T-cell (primary cell): Measurements from ENCODE around the gene PDE4B. TPM values are rescaled to one million over a fixed set of nuclear protein-coding genes. Genes with fewer than 3 reads are reported as not detected.
A peak's percentile ranks its signal among the peaks of the same experiment; 100 is the strongest.

ENCODE experiments used
- ATAC-seq, 4 experiments: fragments of 200-7000 bp in 3 of 4; fragments of 150-1000 bp in 1 of 4; cut with Tn5 transposase; replicated peaks in 1 of 4; 1 replicate in 3 of 4; 2 replicates in 1 of 4; pipeline ENCODE4 v1.10.0; 2021; ENCODE audit warnings: moderate library complexity in 3 of 4, mild to moderate bottlenecking in 2 of 4, moderate number of reproducible peaks in 1 of 4
- CTCF ChIA-PET, 2 donors: fragments of 300-600 bp; sonication (Branson Sonifier 250); formaldehyde crosslinking; loops; one replicate each; lab custom pipeline; 2022; ENCODE audit warnings: antibody characterized with exemption in 2 of 2; lab: Charles Lee
- POLR2A ChIA-PET, 2 donors: fragments of 300-600 bp; sonication (Branson Sonifier 250); formaldehyde crosslinking; loops; one replicate each; lab custom pipeline; 2022; ENCODE audit warnings: antibody characterized with exemption in 2 of 2; lab: Charles Lee
- DNase-seq, 35 experiments: peaks; one replicate each; pipeline versions ENCODE4 v3.0.0 to v3.0.0-alpha.2; 2013 to 2023
- H3K27ac ChIP-seq: one replicate; pipeline ENCODE4 v1.5.1; 2013; ENCODE audit warnings: low read length
- H3K27me3 ChIP-seq, 2 experiments: replicated peaks in 1 of 2; 1 replicate in 1 of 2; 2 replicates in 1 of 2; pipeline versions ENCODE4 v1.6.1 to v1.7.0; 2013; ENCODE audit warnings: low read length in 1 of 2, mixed read lengths in 1 of 2; ENCODE audit not compliant: control insufficient read depth in 2 of 2, insufficient read depth in 2 of 2; ENCODE audit errors: extremely low read depth in 1 of 2
- H3K36me3 ChIP-seq, 2 donors: 1 replicate in 1 of 2; 2 replicates in 1 of 2; pipeline versions ENCODE4 v1.6.1 to v1.7.0; 2013; ENCODE audit warnings: low read length in 1 of 2; ENCODE audit not compliant: control insufficient read depth in 2 of 2, insufficient read depth in 1 of 2; ENCODE audit errors: extremely low read depth in 1 of 2
- H3K4me1 ChIP-seq, 2 experiments: 1 replicate in 1 of 2; 2 replicates in 1 of 2; pipeline versions ENCODE4 v1.6.1 to v1.7.0; 2013; ENCODE audit warnings: low read length in 2 of 2, mixed read lengths in 1 of 2; ENCODE audit not compliant: insufficient read depth in 2 of 2, control insufficient read depth in 1 of 2; ENCODE audit errors: extremely low read depth in 1 of 2
- H3K4me3 ChIP-seq, 2 donors: 1 replicate in 1 of 2; 2 replicates in 1 of 2; pipeline versions ENCODE4 v1.5.1 to v1.7.0; 2013; ENCODE audit warnings: mild to moderate bottlenecking in 2 of 2, low read length in 1 of 2, moderate library complexity in 1 of 2; ENCODE audit not compliant: control insufficient read depth in 1 of 2; ENCODE audit errors: extremely low read depth in 1 of 2
- H3K9me3 ChIP-seq: 2 replicates; pipeline ENCODE4 v1.7.0; 2013
- H3K27ac Mint-ChIP-seq, 2 donors: one replicate each; pipeline ENCODE4 v1.8.0; 2020 to 2021; ENCODE audit warnings: mild to moderate bottlenecking in 2 of 2, mixed read lengths in 2 of 2
- H3K27me3 Mint-ChIP-seq, 2 donors: one replicate each; pipeline ENCODE4 v1.8.0; 2021 to 2022; ENCODE audit warnings: mixed read lengths in 2 of 2
- H3K36me3 Mint-ChIP-seq: one replicate; pipeline ENCODE4 v1.8.0; 2021; ENCODE audit warnings: mixed read lengths
- H3K4me1 Mint-ChIP-seq, 3 donors: one replicate each; pipeline ENCODE4 v1.8.0; 2020 to 2022; ENCODE audit warnings: mixed read lengths in 3 of 3, mild to moderate bottlenecking in 1 of 3
- H3K4me3 Mint-ChIP-seq, 3 donors: one replicate each; pipeline ENCODE4 v1.8.0; 2020 to 2022; ENCODE audit warnings: mild to moderate bottlenecking in 3 of 3, mixed read lengths in 3 of 3, moderate library complexity in 3 of 3
- H3K9me3 Mint-ChIP-seq, 3 donors: one replicate each; pipeline ENCODE4 v1.8.0; 2020 to 2022; ENCODE audit warnings: mixed read lengths in 3 of 3
- WGBS: methylation state at CpG from one replicate; pipeline ENCODE4 v1.1.5; 2013; ENCODE audit warnings: missing lambda C conversion rate; ENCODE audit not compliant: insufficient coverage; 5-methylcytosine and 5-hydroxymethylcytosine counted together
- total RNA-seq, 35 experiments: library from RNA in 6 of 35; stranded (reverse) in 6 of 35; fragments of 120-200 nt in 1 of 35; gene quantifications; one replicate each; pipeline versions ENCODE4 v1.2.1 to v1.2.4 and lab custom pipeline; 2013 to 2026

PDE4B gene
- total RNA-seq, 5 donors from 2014 or later (not counting 1 experiment from before 2014, with no cell fraction given): 46.3 to 103 (median 54.1) TPM

DNA sequence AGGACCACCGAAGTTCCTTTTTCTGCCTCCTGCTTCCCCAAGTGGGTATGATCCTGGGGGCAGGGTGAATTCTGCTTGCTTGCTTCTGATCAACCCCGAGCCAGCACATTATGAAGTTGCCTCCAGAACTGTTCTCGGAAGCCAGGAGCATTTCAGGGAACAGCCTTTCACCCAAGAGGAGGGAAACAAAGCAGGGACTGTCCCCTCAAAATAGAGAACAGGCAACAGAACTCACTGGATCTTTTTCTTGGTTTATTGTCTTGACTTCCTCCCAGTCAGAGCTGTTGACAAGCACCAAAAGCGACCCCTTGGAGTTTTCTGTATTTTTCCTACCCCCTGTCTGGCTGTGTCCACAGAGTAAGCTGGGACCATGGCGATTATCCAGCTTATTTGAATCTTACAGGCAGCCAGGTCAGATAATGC lies 482.9 kb downstream of the PDE4B start:
- Mint-ChIP-seq H3K27ac (peak overlapping the region; percentile 93 to 96), H3K4me1 (peaks cover 86 to 90% (median 87%) of the 10 kb centered on the region in 3 donors), H3K27me3 (no peaks in the 10 kb centered on the region), H3K4me3 (peak overlapping the region; percentile 47 to 72 (median 65)), H3K9me3 (no peaks in the 10 kb centered on the region), H3K36me3 (no peaks in the 10 kb centered on the region)
- CTCF ChIA-PET: interaction anchor here in 1 of 2 donors (0.9 to 4.1 kb wide), 10 partner anchors 22 to 170 kb away, joined by 3 to 20 read pairs (median 6); no protein-coding TSS in a partner anchor
- 40% methylated on average over 3 of the region's 5 CpGs for WGBS
- DNase-seq (no peak), ATAC-seq (peak in 1 of 4 experiments; percentile 14)
- Histone ChIP-seq H3K4me1 (peaks cover 49 to 66% of the 10 kb centered on the region in 2 experiments), H3K36me3 (no peaks in the 10 kb centered on the region), H3K4me3 (peak overlapping the region; percentile 5 to 18), H3K27ac (peak overlapping the region; percentile 72), H3K9me3 (no peaks in the 10 kb centered on the region), H3K27me3 (no peaks in the 10 kb centered on the region)
- POLR2A ChIA-PET: interaction anchor here in 1 of 2 donors (0.9 to 1.5 kb wide), 5 partner anchors 12 to 74 kb away, joined by 3 to 7 read pairs (median 5); no protein-coding TSS in a partner anchor

DNA sequence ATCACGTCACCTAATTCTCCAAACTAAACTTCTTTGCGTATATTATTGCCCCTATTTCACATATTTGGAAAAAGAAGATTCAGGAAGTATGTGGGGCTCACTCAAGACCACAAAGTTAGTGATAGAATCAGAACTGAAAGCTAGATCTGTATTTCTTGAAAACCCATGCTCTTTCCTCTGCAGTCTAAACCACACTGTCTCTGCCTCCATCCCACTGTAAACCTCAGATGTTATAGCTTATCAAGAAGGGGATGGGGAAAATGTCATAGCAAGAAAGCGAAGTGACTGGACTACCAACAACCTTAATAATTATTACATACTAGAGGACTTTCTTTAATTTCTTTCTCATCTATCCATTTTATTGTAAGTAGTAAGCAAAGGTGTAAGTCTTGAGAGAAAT lies 483.5 kb downstream of the PDE4B start:
- peak in 6 of 35 experiments; percentile 9 to 59 (median 17) for DNase-seq
- Histone ChIP-seq H3K9me3 (no peaks in the 10 kb centered on the region), H3K27ac (peak overlapping the region; percentile 72), H3K4me3 (peak overlapping the region in 1 of 2 donors; percentile 18), H3K27me3 (no peaks in the 10 kb centered on the region), H3K4me1 (peaks cover 49 to 65% of the 10 kb centered on the region in 2 experiments), H3K36me3 (no peaks in the 10 kb centered on the region)
- H3K4me3 Mint-ChIP-seq: peak overlapping the region; percentile 47 to 72 (median 54)
- H3K27me3 Mint-ChIP-seq: no peaks in the 10 kb centered on the region
- no peaks in the 10 kb centered on the region for H3K9me3 Mint-ChIP-seq
- no peaks in the 10 kb centered on the region for H3K36me3 Mint-ChIP-seq
- peaks cover 89 to 93% (median 89%) of the 10 kb centered on the region in 3 donors for H3K4me1 Mint-ChIP-seq
- ChIA-PET POLR2A (interaction anchor here in 1 of 2 donors (0.9 to 1.1 kb wide), 2 partner anchors 11 to 56 kb away, joined by 3 to 5 read pairs; no protein-coding TSS in a partner anchor), CTCF (interaction anchor here in 1 of 2 donors (0.6 to 1.1 kb wide), 4 partner anchors 25 to 311 kb away, joined by 3 to 4 read pairs (median 4); no protein-coding TSS in a partner anchor)
- peak; percentile 69 to 74 (median 74) for ATAC-seq
- no CpG with 5 or more reads among the region's 3 CpGs for WGBS
- peak overlapping the region; percentile 93 to 96 for H3K27ac Mint-ChIP-seq

DNA sequence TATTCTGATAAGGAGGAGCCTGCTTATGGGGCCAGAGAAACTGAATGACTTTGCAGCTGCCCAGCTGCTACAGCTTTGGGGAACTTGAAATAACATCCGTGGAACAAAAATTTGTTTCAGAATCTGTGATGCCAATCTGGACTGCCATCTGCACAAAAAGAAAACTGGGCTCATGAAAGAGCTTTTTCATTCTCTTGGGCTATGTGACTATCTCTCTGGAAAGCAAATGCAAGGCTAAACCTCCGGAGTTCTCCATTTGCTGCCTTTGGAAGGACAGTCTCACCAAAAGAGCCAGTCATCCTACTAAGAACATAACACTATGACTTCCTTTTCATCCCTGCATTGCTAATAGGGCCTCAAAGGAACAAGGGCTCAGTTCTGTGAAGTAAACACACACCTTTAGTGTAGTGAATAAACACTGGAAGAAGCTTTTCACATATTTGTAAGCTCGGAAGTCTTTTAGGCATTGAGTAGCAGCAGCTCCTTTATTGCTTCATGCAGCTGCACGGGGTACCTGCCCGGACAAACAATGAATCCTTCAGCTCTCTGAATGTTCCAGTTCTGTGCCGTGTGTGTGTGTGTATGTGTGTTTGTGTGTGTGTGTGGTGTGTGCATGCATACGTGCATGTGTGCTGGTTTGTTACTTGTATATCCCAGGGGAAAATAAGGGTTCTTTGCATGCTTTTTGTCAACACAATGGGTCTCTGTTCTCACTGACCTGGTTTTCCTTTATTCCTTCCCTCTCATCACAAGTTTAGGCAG lies 485.7 kb downstream of the PDE4B start:
- ChIA-PET POLR2A (interaction anchor here in 1 of 2 donors (1.5 kb wide), 1 partner anchor 53 kb away, joined by 5 read pairs; no protein-coding TSS in a partner anchor), CTCF (interaction anchor here in 1 of 2 donors (1.0 to 2.0 kb wide), 3 partner anchors 36 to 91 kb away, joined by 3 to 4 read pairs (median 3); no protein-coding TSS in a partner anchor)
- Histone ChIP-seq H3K9me3 (no peaks in the 10 kb centered on the region), H3K27ac (peak overlapping the region; percentile 1), H3K27me3 (no peaks in the 10 kb centered on the region), H3K36me3 (no peaks in the 10 kb centered on the region), H3K4me1 (peaks cover 47 to 69% of the 10 kb centered on the region in 2 experiments), H3K4me3 (no peak overlapping the region)
- 67% methylated on average over 3 of the region's 7 CpGs for WGBS
- Mint-ChIP-seq H3K4me1 (peaks cover 87 to 95% (median 92%) of the 10 kb centered on the region in 3 donors), H3K4me3 (peak overlapping the region in 1 of 3 donors; percentile 9), H3K36me3 (no peaks in the 10 kb centered on the region), H3K9me3 (no peaks in the 10 kb centered on the region), H3K27ac (peak overlapping the region; percentile 77 to 83), H3K27me3 (no peaks in the 10 kb centered on the region)
- no peak for DNase-seq
- ATAC-seq: no peak

DNA sequence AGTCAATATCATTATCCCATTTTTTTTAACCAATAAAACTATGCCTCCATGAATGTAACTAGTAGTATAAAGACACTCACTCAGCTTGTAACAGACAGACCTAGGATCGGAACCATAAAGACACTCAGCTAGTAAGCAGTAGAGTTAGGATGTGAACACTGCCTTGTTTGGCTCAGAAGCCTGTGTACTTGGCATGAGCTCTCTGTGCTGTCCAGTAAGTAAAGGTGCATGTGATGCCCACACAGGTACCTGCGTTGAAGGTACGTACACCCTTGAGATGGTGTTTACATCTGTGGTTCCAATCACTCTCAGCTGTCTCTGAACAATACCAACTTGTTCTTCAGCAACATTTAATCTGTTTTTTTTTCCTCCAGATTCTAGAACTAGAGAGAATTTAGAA lies 489.1 kb downstream of the PDE4B start:
- Mint-ChIP-seq H3K27ac (peak overlapping the region; percentile 84 to 87), H3K4me1 (peaks cover 91 to 95% (median 92%) of the 10 kb centered on the region in 3 donors), H3K9me3 (no peaks in the 10 kb centered on the region), H3K4me3 (peak overlapping the region in 1 of 3 donors; percentile 23), H3K36me3 (no peaks in the 10 kb centered on the region), H3K27me3 (no peaks in the 10 kb centered on the region)
- Histone ChIP-seq H3K27ac (peak overlapping the region; percentile 61), H3K4me3 (no peak overlapping the region), H3K27me3 (no peaks in the 10 kb centered on the region), H3K9me3 (no peaks in the 10 kb centered on the region), H3K4me1 (peaks cover 32 to 56% of the 10 kb centered on the region in 2 experiments), H3K36me3 (no peaks in the 10 kb centered on the region)
- no CpG with 5 or more reads among the region's 3 CpGs for WGBS
- peak in 1 of 35 experiments; percentile 18 for DNase-seq
- ChIA-PET CTCF (interaction anchor here (0.6 to 2.4 kb wide), 17 partner anchors 9 to 321 kb away, joined by 3 to 24 read pairs (median 4); no protein-coding TSS in a partner anchor), POLR2A (interaction anchor here (0.6 to 1.9 kb wide), 8 partner anchors 17 to 163 kb away, joined by 3 to 7 read pairs (median 4); no protein-coding TSS in a partner anchor)
- peak in 1 of 4 experiments; percentile 7 for ATAC-seq

DNA sequence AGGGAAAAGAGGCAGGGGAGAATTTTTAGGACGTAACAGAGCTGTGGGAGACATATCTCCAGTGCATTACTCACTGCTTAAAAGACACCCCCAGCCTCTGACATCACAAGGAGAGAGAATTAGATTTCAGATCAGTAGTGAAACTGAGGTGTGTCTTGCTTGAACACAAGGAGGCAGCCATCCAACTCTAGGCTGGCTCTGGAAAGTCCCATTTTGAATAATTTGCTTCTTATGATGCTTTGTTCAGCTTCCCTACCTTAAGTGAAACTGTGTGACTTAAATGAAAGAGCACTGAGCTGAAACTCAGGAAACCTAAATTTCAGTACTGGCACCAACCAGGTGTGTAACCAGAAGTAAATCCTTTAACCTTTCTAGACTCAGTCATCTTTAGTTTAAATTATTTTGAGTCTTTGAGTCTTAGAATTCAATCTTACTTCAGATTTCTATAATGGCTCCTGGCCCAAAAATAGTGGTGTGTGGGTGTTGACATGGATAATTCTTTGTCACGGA lies 489.7 kb downstream of the PDE4B start:
- POLR2A ChIA-PET: interaction anchor here (0.6 to 1.9 kb wide), 9 partner anchors 16 to 68 kb away, joined by 3 to 12 read pairs (median 4); no protein-coding TSS in a partner anchor
- peak in 34 of 35 experiments; percentile 25 to 87 (median 58) for DNase-seq
- CTCF ChIA-PET: interaction anchor here (0.6 to 2.4 kb wide), 20 partner anchors 9 to 863 kb away, joined by 3 to 24 read pairs (median 4); no protein-coding TSS in a partner anchor
- Mint-ChIP-seq H3K27me3 (no peaks in the 10 kb centered on the region), H3K4me3 (peak overlapping the region in 1 of 3 donors; percentile 23), H3K9me3 (no peaks in the 10 kb centered on the region), H3K27ac (peak overlapping the region; percentile 84 to 87), H3K36me3 (no peaks in the 10 kb centered on the region), H3K4me1 (peaks cover 87 to 94% (median 88%) of the 10 kb centered on the region in 3 donors)
- Histone ChIP-seq H3K4me1 (peaks cover 27 to 52% of the 10 kb centered on the region in 2 experiments), H3K9me3 (no peaks in the 10 kb centered on the region), H3K27me3 (no peaks in the 10 kb centered on the region), H3K27ac (peak overlapping the region; percentile 61), H3K36me3 (no peaks in the 10 kb centered on the region), H3K4me3 (no peak overlapping the region)
- ATAC-seq: peak; percentile 77 to 96 (median 84)
- WGBS: no CpG with 5 or more reads among the region's 2 CpGs
